ENCODE results near the gene GRIN1.
"Not testable (repeated sequence)": the region's sequence is repeated elsewhere in the genome, so short reads cannot be mapped to it uniquely, and the experiment has no call there.

GRIN1 gene

GRCh38 chr9:137126786-137127185 is 12.2 kb upstream of the GRIN1 start:
- Histone ChIP-seq H3K27ac (peak overlapping the region in 12 of 21 experiments; percentile 22 to 88 (median 56)), H3K4me3 (peak overlapping the region in 5 of 7 experiments; percentile 3 to 85 (median 18))

GRCh38 chr9:137127301-137128157 is 11.4 kb upstream of the GRIN1 start:
- peak overlapping the region in 6 of 7 experiments; percentile 3 to 85 (median 14) for H3K4me3 ChIP-seq
- H3K27ac ChIP-seq, result peak overlapping the region in 16 of 21 experiments; percentile 22 to 88 (median 54)

DNA sequence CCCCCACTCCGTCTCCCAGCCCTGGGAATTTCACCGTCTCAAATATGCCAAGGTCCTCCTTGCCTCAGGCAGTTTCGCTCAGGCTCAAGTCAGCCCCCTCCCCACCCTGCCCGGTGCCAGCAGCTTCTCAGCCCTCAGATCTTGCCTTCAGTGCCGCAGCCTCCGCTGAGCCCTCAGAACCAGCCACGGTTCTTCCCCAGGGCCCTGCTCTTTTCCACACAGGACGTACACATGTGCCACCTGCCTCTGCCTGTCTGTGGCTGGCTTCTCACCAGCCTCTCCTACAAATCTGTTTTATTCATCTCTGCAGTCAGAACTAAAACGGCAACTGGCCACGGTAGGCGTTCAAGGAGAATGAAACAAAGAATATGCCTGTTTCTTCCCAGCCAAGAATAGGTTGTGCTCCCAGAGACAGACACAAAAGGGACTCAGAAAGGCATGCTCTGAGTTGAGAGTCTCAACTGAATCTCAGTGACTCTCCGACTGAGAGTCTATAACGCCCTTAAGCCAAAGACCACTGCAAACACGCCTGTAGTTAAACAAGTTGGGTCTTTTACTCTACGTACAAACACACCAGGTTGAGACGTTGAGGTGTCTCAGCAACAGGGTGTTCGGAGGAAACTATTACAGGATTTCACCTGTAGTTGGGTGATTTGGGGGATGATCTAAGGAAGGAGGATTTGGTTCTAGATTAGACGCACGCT is 10.6 kb upstream of the GRIN1 start:
- H3K4me3 ChIP-seq, result peak overlapping the region in 5 of 7 experiments; percentile 3 to 85 (median 60)
- H3K27ac ChIP-seq, result peak overlapping the region in 13 of 21 experiments; percentile 8 to 88 (median 68)

DNA sequence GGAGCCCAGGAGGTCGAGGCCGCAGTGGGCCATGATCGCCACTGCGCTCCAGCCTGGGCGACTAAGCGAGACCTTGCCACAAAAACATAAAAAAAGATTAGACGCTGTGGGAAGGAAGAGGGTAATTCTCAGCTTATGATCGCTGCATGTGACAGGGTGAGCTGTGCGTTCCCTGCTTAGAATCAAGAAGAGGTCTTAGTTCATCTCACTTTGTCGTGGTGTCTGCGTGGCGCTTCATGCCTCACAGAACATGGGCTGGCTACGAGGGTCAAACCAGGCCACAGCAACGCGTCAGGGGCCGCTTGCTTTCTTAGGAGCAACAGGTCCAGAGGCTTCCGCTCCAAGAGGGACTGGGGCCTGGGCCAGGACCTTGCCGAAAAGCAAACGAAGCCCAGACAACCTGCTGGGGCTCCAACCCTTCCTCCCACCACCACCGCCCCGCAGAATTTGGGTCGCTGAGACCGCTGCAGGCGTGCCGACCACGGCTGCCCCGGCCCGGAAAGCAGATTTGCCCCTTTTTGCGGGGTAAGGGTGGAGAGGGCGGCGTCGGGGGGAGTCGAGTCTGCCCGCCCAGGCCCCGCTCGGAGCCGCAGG is 10.0 kb upstream of the GRIN1 start:
- H3K27ac ChIP-seq, result peak overlapping the region in 19 of 21 experiments; percentile 58 to 88 (median 78)

GRCh38 chr9:137129456-137130175 is 9.3 kb upstream of the GRIN1 start:
- Histone ChIP-seq H3K4me3 (peak overlapping the region; percentile 58 to 90 (median 78)), H3K27ac (peak overlapping the region in 20 of 21 experiments; percentile 38 to 88 (median 78))

More for the DNA sequence above, 10.0 kb upstream of the GRIN1 start:
- peak overlapping the region; percentile 58 to 90 (median 78) for H3K4me3 ChIP-seq

GRCh38 chr9:137130176-137130755 is 8.7 kb upstream of the GRIN1 start:
- peak overlapping the region in 20 of 21 experiments; percentile 38 to 88 (median 78) for H3K27ac ChIP-seq
- H3K4me3 ChIP-seq, result peak overlapping the region; percentile 58 to 90 (median 78)

GRCh38 chr9:137134191-137134590 is 4.8 kb upstream of the GRIN1 start:
- H3K4me3 ChIP-seq, result no peak overlapping the region
- H3K27ac ChIP-seq, result no peak overlapping the region

DNA sequence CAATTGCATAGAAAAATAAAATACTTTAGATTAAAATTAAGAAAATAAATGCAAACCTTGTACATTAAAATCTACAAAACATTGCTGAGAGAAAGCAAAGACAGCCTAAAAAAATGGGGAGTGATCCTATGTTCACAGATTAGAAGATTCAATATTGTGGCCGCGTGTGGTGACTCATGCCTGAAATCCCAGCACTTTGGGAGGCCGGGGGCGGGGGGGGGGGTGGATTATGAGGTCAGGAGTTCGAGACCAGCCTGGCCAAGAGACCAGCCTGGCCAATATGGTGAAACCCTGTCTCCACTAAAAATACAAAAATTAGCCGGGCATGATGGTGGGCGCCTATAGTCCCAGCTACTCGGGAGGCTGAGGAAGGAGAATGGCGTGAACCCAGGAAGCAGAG is 3.8 kb upstream of the GRIN1 start:
- H3K4me3 ChIP-seq, H3K27ac ChIP-seq: not testable (repeated sequence)

GRCh38 chr9:137136261-137136880 is 2.6 kb upstream of the GRIN1 start:
- no peak overlapping the region for H3K27ac ChIP-seq

GRCh38 chr9:137136881-137137607 is 1.9 kb upstream of the GRIN1 start:
- Histone ChIP-seq H3K27ac (no peak overlapping the region), H3K4me3 (no peak overlapping the region)

More at GRCh38 chr9:137136261-137136880, 2.6 kb upstream of the GRIN1 start:
- H3K4me3 ChIP-seq, result no peak overlapping the region

- no peak overlapping the region for H3K4me3 ChIP-seq
- no peak overlapping the region for H3K27ac ChIP-seq
Measured at GRCh38 chr9:137138058-137138721, 764 bp upstream of the GRIN1 start.

DNA sequence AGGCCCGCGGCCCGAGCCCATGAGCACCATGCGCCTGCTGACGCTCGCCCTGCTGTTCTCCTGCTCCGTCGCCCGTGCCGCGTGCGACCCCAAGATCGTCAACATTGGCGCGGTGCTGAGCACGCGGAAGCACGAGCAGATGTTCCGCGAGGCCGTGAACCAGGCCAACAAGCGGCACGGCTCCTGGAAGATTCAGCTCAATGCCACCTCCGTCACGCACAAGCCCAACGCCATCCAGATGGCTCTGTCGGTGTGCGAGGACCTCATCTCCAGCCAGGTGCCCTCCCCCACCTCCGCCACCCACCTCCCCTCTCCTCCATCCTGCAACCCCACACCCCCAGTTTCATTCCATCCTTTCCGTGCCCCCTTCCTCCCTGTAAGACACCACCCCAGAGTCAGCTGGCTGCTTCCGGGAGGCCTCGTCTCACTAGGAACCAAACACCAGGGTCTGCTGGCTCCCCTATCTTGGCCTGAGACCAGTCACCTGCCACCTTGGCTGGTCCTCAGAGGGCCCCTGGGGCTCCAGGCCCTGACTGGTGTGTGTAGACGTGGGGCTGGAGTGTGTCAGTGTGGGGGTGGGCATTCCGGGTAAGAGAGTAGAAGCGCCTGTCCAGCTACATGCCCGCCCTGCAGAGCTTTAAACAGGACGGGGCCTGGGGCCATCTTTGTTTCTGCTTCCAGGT is 655 bp downstream of the GRIN1 start:
- H3K4me3 ChIP-seq, result no peak overlapping the region
- H3K27ac ChIP-seq, result no peak overlapping the region

- no peak overlapping the region for H3K4me3 ChIP-seq
- H3K27ac ChIP-seq, result no peak overlapping the region
Measured at GRCh38 chr9:137140151-137141012, 1.4 kb downstream of the GRIN1 start.

- no peak overlapping the region for H3K27ac ChIP-seq
- no peak overlapping the region for H3K4me3 ChIP-seq
Measured at GRCh38 chr9:137141050-137141810, 2.3 kb downstream of the GRIN1 start.

All from skin epidermis (tissue), 12 donors.